ENCODE data around the gene CADM3.

Gene CADM3

GRCh38 chr1:159171254-159171687 is at the start of gene CADM3:
CADM3 (plus strand) TSS chr1:159171615; CDS start chr1:159171766, 151 bp downstream.
- no peak for DNase-seq

GRCh38 chr1:159122005-159122621 is 49.3 kb upstream of the CADM3 start:
- no peak for DNase-seq

- no peak for DNase-seq
Measured at GRCh38 chr1:159123587-159123986, 47.8 kb upstream of the CADM3 start.

- peak; percentile 66 for DNase-seq
Measured at GRCh38 chr1:159132271-159132881, 39.0 kb upstream of the CADM3 start.

GRCh38 chr1:159140474-159140873 is 30.9 kb upstream of the CADM3 start:
- DNase-seq, result no peak

- DNase-seq, result peak; percentile 5
Measured at GRCh38 chr1:159141584-159142390, 29.6 kb upstream of the CADM3 start.

- no peak for DNase-seq
Measured at GRCh38 chr1:159142391-159142663, 29.1 kb upstream of the CADM3 start.

- no peak for DNase-seq
Measured at GRCh38 chr1:159142726-159143510, 28.5 kb upstream of the CADM3 start.

- no peak for DNase-seq
Measured at GRCh38 chr1:159144571-159144970, 26.8 kb upstream of the CADM3 start.

- DNase-seq, result no peak
Measured at GRCh38 chr1:159146980-159147379, 24.4 kb upstream of the CADM3 start.

GRCh38 chr1:159152031-159152430 is 19.4 kb upstream of the CADM3 start:
- DNase-seq, result no peak

- peak; percentile 61 for DNase-seq
Measured at GRCh38 chr1:159161001-159161718, 10.3 kb upstream of the CADM3 start.

GRCh38 chr1:159161719-159162026 is 9.7 kb upstream of the CADM3 start:
- DNase-seq, result no peak

- DNase-seq, result no peak
Measured at GRCh38 chr1:159162516-159163265, 8.7 kb upstream of the CADM3 start.

GRCh38 chr1:159163614-159164228 is 7.7 kb upstream of the CADM3 start:
- no peak for DNase-seq

GRCh38 chr1:159168043-159168442 is 3.4 kb upstream of the CADM3 start:
- DNase-seq, result no peak

- no peak for DNase-seq
Measured at GRCh38 chr1:159170639-159171038, 776 bp upstream of the CADM3 start.

GRCh38 chr1:159171688-159172501 is 480 bp downstream of the CADM3 start:
- DNase-seq, result no peak

GRCh38 chr1:159172614-159173291 is 1.3 kb downstream of the CADM3 start:
- DNase-seq, result no peak

GRCh38 chr1:159173320-159173719 is 1.9 kb downstream of the CADM3 start:
- no peak for DNase-seq

Measured in stimulated activated CD4-positive, alpha-beta T cell treated with anti-CD3 and anti-CD28 coated beads, Interleukin-1b, Interleukin-23, amount 100 ng/mL, for 48 hours (primary cell).